ENCODE measurements around the gene GLCE.
"Not testable (repeated sequence)": the region's sequence is repeated elsewhere in the genome, so short reads cannot be mapped to it uniquely, and the experiment has no call there.

Gene GLCE

DNA sequence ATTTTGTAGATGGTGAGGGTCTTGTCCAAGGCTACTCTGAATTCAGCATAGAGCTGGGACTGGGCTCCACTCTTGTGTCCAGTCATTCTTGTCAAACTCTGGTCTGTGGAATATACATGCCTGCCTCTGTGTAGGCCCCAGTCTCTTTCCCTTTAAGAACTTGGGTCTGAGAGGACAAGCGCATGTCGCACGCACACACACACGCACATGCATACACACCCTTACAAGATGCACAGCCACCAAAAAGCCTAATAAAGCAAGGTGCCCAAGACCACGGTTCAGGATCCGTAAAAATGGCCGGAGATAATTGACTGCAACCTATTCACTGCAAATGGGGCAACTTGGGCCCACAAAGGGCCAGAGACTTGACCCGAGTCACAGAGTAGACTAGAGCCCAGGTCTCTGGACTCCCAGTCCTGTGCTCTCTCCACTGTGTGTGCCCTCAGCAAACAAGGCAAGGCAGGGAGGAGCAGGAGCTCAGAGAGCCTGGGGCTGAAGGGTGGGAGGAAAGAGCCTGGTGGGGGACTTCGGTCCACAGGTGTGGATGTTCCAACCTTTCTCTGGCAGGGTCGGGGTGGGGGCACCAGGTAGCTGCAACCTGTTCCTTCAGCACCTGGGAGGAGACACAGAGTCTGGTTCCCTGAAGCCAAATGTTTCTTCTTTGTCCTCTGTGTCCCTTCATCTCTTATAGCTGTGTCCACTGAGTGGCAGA lies 137.4 kb downstream of the GLCE start:
- FAIRE-seq (no peak), DNase-seq (ENCODE audit: low spot score) (no peak)

DNA sequence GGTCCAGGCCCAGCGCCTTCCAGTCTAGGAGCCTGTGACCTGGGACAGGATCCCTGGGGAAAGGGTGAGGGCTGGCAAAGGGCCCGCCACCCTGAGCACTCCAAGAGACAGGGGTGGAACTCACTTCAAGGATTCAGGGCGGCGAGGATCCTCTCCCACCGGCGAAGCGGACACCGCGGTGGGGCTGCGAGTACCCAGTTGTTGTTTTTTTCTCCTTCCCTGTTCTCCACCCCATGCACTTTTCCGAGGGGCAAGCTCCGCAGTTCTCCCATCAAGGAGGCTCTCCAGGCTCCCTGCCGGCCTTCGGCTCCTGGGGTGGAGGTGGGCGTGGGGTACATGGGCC lies 137.9 kb downstream of the GLCE start:
- FAIRE-seq: no peak
- DNase-seq (ENCODE audit: low spot score): no peak

DNA sequence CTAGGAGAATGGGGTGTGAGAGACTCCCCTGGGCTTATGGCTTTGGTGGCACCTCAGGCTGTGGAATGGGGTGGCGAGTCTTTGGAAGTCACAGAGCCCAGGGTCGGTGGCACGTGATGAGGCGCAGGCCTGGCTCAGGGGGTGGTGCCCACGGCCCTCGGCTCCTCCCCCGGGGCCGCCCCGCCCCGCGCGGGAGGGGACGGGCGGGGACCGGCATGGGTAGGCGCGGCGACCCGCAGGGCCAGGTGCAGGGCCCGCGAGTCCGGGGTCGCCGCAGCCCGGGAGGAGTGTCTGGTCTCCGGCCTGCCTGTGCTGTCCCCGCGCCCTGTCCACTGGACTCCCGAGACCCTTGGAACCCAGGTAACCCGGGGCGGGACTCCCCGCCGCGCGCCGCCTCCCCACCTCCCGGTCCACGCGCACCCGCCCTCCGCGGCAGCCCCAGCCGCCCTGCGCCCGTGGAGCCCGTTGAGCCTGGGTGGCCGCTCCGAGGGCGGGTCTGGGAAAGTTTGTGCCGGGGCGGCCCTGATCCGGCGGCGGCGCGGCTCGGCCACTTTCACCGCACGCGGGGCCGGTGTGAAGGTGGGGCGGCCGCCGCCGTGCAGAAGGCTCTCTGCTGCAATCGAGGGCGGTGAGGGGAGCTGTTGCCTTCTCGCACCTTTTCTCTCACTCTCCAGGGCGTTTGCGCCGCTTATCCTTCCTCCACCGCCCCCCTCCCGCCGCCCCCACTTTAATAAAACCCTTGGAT lies 138.4 kb downstream of the GLCE start, which contains the start of gene PAQR5:
Gene PAQR5 (plus strand): TSS at position 216 of the 745 bp plus-strand sequence. CDS start 61,169 bp downstream, outside the sequence.
- DNase-seq (ENCODE audit: low spot score): no peak
- no peak for FAIRE-seq

DNA sequence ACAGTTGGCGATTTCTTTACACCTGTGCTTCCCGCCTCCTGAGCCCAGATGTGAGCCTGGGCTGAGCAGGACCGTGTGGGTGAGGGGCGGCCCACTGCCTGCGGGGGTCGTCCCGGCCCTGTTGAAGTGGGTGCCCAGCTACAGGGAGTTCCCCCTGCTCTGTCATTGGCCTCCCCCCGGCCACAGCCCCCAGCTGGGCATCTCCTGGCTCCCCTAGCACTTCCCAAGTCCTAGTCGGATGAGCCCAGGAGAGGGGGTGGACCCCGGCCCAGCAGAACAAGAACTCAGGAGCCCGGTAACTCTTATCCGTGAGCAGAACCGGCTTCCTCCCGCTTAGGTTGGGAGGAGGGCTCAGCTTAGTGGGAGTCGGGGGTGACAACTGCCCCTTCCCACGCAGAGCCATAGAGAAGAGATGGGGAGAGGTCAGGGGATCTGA lies 139.0 kb downstream of the GLCE start:
- DNase-seq (ENCODE audit: low spot score) (no peak), FAIRE-seq (no peak)

DNA sequence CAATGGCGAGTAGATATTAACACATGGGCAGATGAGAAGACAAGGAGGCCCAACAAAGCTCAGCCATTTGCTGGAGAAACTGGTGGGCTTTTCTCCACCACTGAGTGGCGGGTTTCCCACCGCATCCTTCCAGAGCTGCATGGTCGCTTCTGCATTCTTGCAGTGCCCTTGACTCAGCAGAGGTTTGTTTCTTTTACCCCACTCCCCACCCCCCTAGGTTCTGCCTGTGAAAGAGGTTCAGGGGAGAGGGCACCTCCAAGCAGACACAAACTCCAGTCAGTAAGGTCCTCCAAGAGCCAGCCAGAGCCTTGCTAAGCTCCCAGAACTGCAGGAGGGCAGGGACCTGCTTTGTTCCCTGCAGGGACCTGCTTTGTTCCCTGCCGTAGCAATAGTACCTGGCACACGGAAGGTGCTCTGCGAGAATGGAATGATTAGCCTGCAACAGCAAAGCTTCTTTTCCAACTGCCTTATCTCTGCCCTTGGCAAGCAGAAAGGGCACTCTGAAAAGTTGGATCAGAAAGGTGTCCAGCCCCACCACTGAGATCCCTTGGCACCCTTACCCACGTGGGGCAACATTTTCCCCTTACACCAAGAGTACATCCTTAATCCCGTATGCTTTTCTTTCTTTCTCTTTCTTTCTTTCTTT lies 139.6 kb downstream of the GLCE start:
- DNase-seq (ENCODE audit: low spot score) (no peak), FAIRE-seq (no peak)

DNA sequence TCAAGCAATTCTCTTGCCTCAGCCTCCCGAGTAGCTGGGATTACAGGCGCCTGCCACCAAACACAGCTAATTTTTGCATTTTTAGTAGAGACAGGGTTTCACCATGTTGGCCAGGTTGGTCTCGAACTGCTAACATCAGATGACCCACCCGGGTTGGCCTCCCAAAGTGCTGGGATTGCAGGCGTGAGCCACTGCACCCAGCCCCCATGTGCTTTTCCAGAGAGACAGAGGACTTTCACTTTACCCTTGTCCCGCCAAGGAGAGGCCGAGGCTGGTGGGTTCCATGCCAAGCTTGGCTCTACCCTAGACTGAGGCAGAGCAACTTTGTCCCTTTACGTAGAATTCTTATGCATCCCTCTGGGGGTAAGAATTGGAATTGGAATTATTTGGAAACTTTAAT lies 140.7 kb downstream of the GLCE start:
- not testable (repeated sequence) for FAIRE-seq; DNase-seq (ENCODE audit: low spot score)

DNA sequence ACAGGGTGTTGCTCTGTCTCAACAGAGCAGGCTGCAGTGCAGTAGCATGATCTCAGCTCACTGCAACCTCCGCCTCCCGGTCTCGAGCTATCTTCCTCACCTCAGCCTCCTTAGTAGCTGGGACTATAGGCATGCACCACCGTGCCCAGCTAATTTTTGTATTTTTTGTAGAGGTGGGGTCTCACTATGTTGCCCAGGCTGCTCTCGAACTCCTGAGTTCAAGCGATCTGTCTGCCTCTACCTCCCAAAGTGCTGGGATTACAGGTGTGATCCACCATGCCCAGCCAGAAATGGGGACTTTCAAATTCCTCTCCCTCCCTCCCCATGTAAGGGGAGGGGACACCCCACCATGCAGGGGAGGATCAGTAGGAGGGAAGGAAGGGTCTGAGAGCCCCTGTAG lies 141.7 kb downstream of the GLCE start:
- not testable (repeated sequence) for DNase-seq (ENCODE audit: low spot score); FAIRE-seq

DNA sequence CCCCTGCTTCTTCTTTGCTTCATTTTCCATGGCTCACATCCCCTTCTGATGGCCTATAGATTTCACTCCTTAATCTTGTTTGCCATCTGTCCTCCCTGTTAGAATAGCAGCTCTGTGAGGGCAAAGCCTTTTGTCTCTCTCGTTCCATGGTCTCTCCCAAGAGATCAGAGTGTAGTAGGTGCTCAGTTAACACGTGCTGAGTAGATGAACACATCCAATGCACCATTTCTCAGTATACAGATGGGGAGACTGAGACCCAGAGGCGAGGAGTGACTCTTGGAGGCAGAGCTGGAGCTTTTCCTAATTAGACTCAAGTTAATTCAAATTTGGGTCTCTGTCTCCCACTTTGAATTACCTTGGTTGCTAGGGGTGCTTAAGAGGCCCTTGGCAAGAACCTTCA lies 142.5 kb downstream of the GLCE start:
- FAIRE-seq: no peak
- no peak for DNase-seq (ENCODE audit: low spot score)

DNA sequence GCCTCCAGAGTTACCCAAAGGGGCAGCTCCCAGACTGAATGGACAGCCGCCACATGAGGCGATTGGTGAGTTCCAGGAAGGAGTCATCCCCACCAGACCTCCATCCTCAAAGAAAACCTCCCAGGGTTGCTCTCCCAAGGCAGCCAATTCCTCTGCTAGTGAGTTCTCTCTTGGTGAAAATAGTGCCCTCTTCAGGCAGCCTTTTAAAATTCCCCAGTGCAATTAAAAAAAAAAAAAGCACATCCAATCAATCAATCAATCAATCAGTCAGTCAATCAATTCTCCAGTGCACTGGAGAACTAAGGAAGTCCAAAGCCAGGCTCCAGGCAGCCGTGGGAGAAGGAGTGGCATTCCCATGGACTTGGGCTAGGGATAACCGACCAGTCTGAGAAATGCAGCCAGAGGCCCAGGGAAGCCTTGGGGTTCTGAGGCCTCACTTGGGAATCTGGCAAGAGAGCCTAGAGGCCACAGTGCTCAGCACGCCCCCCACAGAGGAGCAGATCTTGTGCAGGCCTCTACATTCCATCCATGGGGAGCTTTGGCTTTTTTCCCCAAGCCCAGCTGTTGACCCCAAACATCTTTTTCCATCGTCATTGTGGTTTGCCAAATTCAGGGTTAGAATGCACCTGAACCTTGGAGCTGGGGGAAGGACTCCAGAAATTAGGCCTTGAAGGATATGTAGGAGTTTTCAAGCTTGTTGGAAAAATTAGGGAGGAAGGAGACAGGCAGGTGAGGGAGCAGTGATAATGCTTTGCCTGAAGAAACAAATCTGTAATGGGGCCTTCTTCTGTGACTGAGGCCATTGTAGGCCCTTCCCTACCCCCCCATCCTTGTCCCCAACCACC lies 143.1 kb downstream of the GLCE start:
- no peak for FAIRE-seq
- DNase-seq (ENCODE audit: low spot score): no peak

DNA sequence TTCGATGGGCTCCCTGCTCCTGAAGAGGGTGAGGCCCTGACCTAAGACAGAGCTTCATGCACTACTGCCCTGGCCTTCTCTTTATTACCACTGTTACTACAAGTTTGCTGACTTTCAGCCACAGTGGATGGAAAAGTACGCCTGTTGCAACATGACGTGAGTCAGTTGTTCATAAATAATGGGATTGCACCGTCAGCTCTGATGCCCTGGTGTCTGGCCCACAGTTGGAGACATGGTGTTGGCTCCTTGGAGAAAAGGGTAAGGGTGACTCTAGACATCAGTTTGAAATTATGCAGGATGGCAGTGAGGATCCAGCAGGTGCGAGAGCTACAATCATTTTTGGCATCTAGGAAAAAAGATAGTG lies 143.7 kb downstream of the GLCE start:
- peak; percentile 93 for FAIRE-seq
- peak; percentile 86 for DNase-seq (ENCODE audit: low spot score)

DNA sequence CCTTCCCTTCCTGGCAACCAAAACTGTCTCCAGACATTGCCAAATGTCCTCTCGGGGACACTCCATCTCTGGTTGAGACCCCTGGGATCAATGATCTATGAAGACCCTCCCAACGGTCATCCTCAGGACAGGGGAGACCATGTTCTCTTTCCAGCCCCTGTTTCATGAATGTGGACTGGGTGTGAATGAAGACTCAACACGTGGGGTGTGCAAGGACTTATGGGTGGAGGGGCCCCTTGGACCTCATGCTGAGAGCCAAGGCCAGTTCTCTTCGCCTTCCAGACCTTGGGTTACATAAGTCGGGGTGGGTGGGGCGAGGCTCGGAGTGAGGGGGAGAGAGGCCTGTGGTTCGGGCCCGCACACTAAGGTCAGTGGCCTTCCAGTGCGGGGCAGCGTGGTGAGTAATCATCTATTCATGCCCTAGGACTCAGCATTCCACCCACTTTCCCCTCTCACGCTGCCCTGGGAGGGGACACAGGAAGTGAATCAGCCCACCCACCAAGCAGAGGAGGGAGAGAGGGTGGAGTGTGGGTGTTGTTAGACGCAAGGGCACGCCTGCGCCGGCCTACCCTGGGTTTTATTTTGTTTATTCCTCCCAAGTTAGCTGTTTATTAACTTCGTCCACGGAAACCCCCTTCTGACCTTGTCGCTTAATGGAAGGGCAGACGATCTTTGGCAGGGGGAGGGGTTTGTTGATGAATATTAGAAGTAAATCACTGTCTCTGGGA lies 144.9 kb downstream of the GLCE start:
- FAIRE-seq (peak; percentile 91), DNase-seq (ENCODE audit: low spot score) (peak; percentile 91)

DNA sequence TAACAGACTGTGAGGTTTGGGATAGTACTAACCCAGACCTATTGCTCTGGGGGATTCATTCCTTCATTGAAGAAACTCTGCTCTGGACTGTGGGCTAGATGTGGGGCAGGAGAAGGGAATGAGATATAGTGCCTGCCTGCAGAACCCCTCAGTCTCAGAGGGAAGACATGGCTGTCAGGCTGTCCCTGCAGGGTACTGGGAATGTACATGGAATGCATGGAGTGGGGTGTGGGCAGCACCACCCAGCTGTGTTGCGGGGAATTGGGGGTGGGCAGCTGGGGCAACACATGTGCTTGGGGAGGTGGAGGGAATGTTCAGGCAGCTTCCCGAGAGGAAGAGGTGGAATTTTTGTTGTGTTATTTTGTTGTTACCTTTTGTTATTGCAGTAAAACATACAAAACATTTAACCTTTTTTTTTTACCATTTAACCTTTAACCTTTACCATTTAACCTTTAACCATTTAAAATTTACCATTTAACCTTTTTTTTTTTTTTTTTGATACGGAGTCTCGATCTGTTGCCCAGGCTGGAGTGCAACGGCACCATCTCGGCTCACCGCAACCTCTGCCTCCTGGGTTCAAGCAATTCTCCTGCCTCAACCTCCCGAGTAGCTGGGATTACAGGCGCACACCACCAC lies 145.6 kb downstream of the GLCE start:
- DNase-seq (ENCODE audit: low spot score) (no peak), FAIRE-seq (no peak)

DNA sequence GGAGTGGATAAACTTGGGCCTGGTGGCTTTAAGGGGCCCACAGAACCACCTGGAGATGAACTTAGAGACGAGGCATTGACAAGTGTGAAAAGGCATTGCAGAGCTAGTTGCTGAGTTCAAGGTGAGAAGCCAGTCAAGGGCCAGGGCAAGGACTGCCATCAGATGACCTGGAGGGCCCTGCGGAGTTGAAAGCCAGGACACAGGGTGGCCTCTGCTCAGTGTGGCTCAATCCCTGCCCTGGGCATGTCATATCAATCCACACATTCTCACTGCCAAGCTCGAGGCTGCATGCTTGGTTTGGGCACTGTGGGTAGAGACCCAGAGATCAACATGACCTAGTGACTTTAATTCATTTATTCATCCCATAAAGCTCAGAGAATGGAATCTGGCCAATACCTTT lies 147.5 kb downstream of the GLCE start:
- no peak for FAIRE-seq
- no peak for DNase-seq (ENCODE audit: low spot score)

DNA sequence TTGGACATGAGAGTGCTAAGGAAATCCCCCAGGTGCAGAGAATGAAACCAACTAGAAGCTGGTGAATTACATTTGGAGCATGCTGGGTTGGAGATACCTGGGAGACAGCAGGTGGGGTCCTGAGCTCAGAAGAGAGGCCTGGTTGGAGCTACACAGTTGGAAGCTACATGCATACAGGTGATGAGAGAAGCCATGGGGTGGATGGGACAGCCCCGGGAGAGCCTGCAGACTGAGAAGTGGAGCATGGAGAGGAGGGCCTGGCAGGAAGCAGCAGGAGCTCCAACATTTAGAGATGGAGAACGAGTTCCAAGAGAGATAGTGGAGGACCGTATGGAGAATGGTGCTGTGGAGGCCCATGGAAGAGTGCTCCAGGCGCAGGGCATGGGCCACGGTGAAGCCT lies 148.5 kb downstream of the GLCE start:
- DNase-seq (ENCODE audit: low spot score) (no peak), FAIRE-seq (no peak)

DNA sequence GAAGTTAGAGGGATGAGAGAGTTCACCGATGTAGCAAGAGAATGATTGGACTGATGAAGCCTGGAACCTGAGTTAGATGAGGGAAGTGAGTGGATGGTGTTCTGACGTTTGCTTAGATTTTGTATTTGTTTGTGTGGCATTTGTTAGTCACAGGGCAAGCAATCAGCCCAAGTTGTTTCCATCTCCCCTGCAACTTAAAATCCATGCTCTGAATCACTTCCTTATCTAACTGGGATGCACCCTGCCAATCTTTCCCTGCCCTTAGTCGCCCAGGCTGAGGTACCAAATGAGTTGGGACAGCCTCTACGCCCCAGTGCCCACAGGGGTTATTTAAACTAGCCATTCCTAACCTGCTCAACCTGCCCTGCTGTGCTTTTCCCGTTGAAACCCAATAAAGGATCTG lies 150.9 kb downstream of the GLCE start:
- FAIRE-seq: peak; percentile 63
- peak; percentile 37 for DNase-seq (ENCODE audit: low spot score)

DNA sequence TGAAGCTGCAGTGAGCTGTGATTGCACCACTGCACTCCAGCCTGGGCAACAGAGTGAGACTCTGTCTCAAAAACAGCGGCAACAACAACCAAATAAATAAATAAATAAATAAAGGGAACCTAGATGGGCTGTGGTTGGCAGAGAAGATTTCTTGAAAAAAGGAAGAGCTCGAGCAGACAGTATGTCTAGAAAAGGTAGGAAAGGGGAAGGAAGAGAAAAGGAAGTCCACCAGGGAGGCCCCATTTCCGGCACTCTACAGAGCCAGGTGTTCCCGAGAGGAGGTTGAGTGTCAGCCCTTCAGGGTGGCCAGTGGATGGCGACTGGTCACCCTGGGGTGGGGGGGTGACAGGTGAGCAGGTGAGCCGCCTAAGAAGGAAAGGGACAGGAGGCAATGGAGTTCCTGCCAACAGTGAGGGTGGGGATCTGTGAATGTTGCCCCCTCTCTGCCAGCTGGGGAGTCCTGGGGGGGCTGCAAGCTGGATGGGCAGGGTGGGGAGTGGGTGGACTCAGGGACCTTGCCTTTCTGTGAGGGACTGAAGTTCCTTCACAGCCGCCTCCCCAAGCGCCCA lies 153.1 kb downstream of the GLCE start:
- FAIRE-seq (no peak), DNase-seq (ENCODE audit: low spot score) (no peak)

DNA sequence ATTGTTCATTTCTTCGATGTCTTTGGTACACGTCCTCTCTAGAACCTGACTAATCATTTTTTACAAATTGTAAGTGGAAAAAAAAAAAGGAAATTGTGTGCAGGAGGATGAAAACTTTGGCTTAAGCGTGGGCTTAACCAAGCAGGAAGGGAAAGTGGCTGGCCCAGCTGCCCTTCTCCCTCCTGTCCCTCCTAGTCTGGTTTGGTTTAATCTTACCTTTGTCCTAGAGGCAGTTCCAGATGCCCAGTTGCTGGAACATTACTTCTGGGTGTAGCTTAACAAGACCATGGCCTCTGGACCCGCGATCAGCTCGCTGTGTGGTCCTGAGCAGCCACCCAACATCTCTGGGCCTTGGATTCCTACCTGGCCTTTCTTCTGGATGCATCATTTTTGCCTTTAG lies 153.7 kb downstream of the GLCE start:
- DNase-seq (ENCODE audit: low spot score) (no peak), FAIRE-seq (no peak)

DNA sequence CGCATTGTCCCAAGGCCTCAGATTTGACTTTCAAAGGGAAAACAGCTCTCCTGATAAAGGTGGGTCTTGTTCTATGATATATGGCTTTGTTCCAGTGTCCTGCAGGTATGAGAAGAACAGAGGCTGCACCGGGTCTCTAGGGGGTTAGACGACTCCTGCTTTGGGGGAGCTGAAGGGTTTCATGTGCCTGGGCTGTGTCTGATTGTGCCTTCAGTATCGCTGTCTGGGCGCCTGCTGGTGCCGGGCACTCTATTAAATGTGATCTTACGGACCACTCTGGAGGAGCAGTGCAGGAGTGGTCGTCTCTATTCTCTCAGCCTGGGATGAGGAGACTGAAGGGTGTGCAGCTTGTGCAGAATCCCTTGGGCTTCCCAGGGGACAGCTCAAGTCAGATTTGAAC lies 154.3 kb downstream of the GLCE start:
- no peak for FAIRE-seq

DNA sequence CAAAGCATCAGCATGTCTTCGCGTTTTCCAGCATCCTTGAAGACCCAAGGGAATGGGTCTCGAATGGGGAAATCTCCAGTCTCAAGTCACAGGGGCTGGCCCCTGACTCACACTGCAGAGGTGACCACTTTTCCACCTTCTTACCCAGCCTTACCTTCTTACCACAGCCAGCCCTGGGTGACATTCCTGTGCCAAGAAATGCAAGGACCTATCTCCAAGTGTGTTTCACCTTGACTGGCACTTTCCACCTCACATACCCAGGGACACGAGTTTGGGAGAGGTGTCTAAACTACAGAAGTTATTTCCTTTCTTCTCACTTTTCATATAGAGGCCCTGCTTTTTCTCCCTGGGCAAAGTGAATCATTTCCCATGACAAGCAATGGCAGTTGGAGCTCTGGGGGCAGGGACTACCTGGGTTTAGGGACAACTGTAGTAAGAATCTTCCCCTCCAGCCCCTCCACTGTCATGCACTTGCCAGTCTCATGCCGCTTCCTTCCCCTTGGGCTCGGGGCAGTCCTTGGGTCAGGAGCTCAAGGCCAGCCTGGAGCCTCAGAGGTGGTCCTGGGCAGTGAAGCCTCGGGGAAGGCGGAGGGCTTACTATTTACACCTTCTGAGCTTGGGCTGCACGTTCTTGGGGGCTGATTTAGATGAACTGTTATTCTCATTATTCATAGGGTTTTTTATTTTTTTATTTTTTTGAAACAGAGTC lies 155.1 kb downstream of the GLCE start:
- no peak for DNase-seq (ENCODE audit: low spot score)
- FAIRE-seq: no peak

More for the DNA sequence above, 154.3 kb downstream of the GLCE start:
- no peak for DNase-seq (ENCODE audit: low spot score)
